Liver (tissue), 9 donors: ENCODE data around the gene PPP2R5B. TPM values are rescaled to one million over a fixed set of nuclear protein-coding genes. Genes with fewer than 3 reads are reported as not detected.

ENCODE experiments used
- DNase-seq: peaks from one replicate; pipeline ENCODE4 v3.0.0-alpha.2; 2017; ENCODE audit warnings: low spot score
- H3K27ac ChIP-seq, 2 donors: one replicate each; pipeline ENCODE4 v1.7.0; 2013; ENCODE audit warnings: inconsistent platforms in 2 of 2, low read length in 2 of 2, control low read depth in 1 of 2, low read depth in 1 of 2, mild to moderate bottlenecking in 1 of 2
- H3K27me3 ChIP-seq, 4 donors: one replicate each; pipeline versions ENCODE4 v1.6.1 to v1.7.0; 2013; ENCODE audit warnings: low read length in 3 of 4, inconsistent platforms in 1 of 4, mild to moderate bottlenecking in 1 of 4, moderate library complexity in 1 of 4; ENCODE audit not compliant: control insufficient read depth in 4 of 4, insufficient read depth in 4 of 4
- H3K36me3 ChIP-seq, 4 donors: one replicate each; pipeline versions ENCODE4 v1.6.1 to v1.7.0; 2013; ENCODE audit warnings: low read length in 3 of 4, mild to moderate bottlenecking in 3 of 4, low read depth in 1 of 4, moderate library complexity in 1 of 4; ENCODE audit not compliant: control insufficient read depth in 4 of 4, insufficient read depth in 3 of 4
- H3K4me1 ChIP-seq, 4 donors: one replicate each; pipeline versions ENCODE4 v1.6.1 to v1.7.0; 2013; ENCODE audit warnings: low read length in 3 of 4, mild to moderate bottlenecking in 3 of 4, moderate library complexity in 1 of 4; ENCODE audit not compliant: control insufficient read depth in 4 of 4, insufficient read depth in 4 of 4
- H3K4me3 ChIP-seq, 3 donors: one replicate each; pipeline versions ENCODE4 v1.6.1 to v1.7.0; 2013; ENCODE audit warnings: low read length in 3 of 3, control low read depth in 1 of 3, low read depth in 1 of 3, mild to moderate bottlenecking in 1 of 3
- H3K9ac ChIP-seq, 2 donors: one replicate each; pipeline ENCODE4 v1.7.0; 2013; ENCODE audit warnings: low read length in 2 of 2, mild to moderate bottlenecking in 2 of 2, moderate library complexity in 2 of 2, control low read depth in 1 of 2, low read depth in 1 of 2
- H3K9me3 ChIP-seq, 4 donors: one replicate each; pipeline versions ENCODE4 v1.6.1 to v1.7.0; 2013; ENCODE audit warnings: low read length in 3 of 4; ENCODE audit not compliant: control insufficient read depth in 4 of 4
- EGR1 ChIP-seq, 2 donors: IDR thresholded peaks; 2 replicates each; pipeline ENCODE4 v1.6.1; 2016 to 2018; ENCODE audit warnings: antibody characterized with exemption in 2 of 2, low read depth in 2 of 2
- FOXA1 ChIP-seq: IDR thresholded peaks from 2 replicates; pipeline ENCODE4 v1.6.1; 2016; ENCODE audit warnings: antibody characterized with exemption
- FOXA2 ChIP-seq: IDR thresholded peaks from 2 replicates; pipeline ENCODE4 v1.6.1; 2016; ENCODE audit warnings: antibody characterized with exemption
- GABPA ChIP-seq, 2 donors: IDR thresholded peaks in 1 of 2; conservative IDR thresholded peaks in 1 of 2; 2 replicates each; pipeline ENCODE4 v1.6.1; 2016; ENCODE audit warnings: antibody characterized with exemption in 2 of 2, mild to moderate bottlenecking in 1 of 2, moderate library complexity in 1 of 2
- HNF4A ChIP-seq, 2 donors: conservative IDR thresholded peaks; 2 replicates each; pipeline ENCODE4 v1.6.1; 2016; ENCODE audit warnings: antibody characterized with exemption in 2 of 2, mild to moderate bottlenecking in 2 of 2
- HNF4G ChIP-seq: IDR thresholded peaks from 2 replicates; pipeline ENCODE4 v1.6.1; 2016; ENCODE audit warnings: antibody characterized with exemption
- JUND ChIP-seq, 2 donors: IDR thresholded peaks; 2 replicates each; pipeline ENCODE4 v1.6.1; 2016; ENCODE audit warnings: antibody characterized with exemption in 2 of 2
- NR2F2 ChIP-seq: IDR thresholded peaks from 2 replicates; pipeline ENCODE4 v1.6.1; 2016; ENCODE audit warnings: antibody characterized with exemption
- RAD21 ChIP-seq, 2 donors: IDR thresholded peaks; 2 replicates each; pipeline ENCODE4 v1.6.1; 2016; ENCODE audit warnings: antibody characterized with exemption in 2 of 2, mild to moderate bottlenecking in 2 of 2
- RXRA ChIP-seq, 2 donors: IDR thresholded peaks; 2 replicates each; pipeline ENCODE4 v1.6.1; 2017 to 2018; ENCODE audit warnings: antibody characterized with exemption in 2 of 2, mild to moderate bottlenecking in 1 of 2
- SP1 ChIP-seq: IDR thresholded peaks from 2 replicates; pipeline ENCODE4 v1.6.1; 2018; ENCODE audit warnings: antibody characterized with exemption, mild to moderate bottlenecking
- TAF1 ChIP-seq: conservative IDR thresholded peaks from 2 replicates; pipeline ENCODE4 v1.6.1; 2016; ENCODE audit warnings: antibody characterized with exemption, mild to moderate bottlenecking
- YY1 ChIP-seq: IDR thresholded peaks from 2 replicates; pipeline ENCODE4 v1.6.1; 2016; ENCODE audit warnings: antibody characterized with exemption, mild to moderate bottlenecking
- ZBTB33 ChIP-seq: IDR thresholded peaks from 2 replicates; pipeline ENCODE4 v1.6.1; 2016; ENCODE audit warnings: antibody characterized with exemption
- WGBS: extraction: QIAGEN DNeasy Blood & Tissue Kit; methylation state at CpG from one replicate; pipeline ENCODE4 v1.1.7; 2013; 5-methylcytosine and 5-hydroxymethylcytosine counted together
- polyA plus RNA-seq, 2 donors: library from polyadenylated mRNA; stranded (reverse) in 1 of 2; unstranded in 1 of 2; fragments of 200-250 nt in 1 of 2; fragments of >200 nt in 1 of 2; fragmentation: Nextera tagmentation in 1 of 2; extraction: Ambion mirVana in 1 of 2; gene quantifications; one replicate each; pipeline versions ENCODE4 v1.2.1 to v1.2.3, GENCODE V29; 2013 to 2015
- total RNA-seq, 2 donors: library from RNA; depleted of rRNA; stranded (reverse); fragments of >200 nt; gene quantifications; one replicate each; pipeline ENCODE4 v1.2.3, GENCODE V29; 2014
- TF ChIP-seq, protein P1 (sequence below): IDR thresholded peaks from 2 replicates; pipeline ENCODE4 v1.6.1; 2016; ENCODE audit warnings: antibody characterized with exemption, mild to moderate bottlenecking
- TF ChIP-seq, protein P2 (sequence below): IDR thresholded peaks from 2 replicates; pipeline ENCODE4 v1.6.1; 2016; ENCODE audit warnings: antibody characterized with exemption
- TF ChIP-seq, protein P3 (sequence below): fragments of 150-350 bp; IDR thresholded peaks from 2 replicates; pipeline ENCODE4 v1.5.1; 2017; ENCODE audit warnings: improper control_type of control experiment, low read depth, low read length; ENCODE audit not compliant: missing input control
- donor health status: healthy.
- donor health status: healthy.
- donor health status: healthy.
- donor health status: healthy.
- donor health status: healthy.

The PPP2R5B gene
- total and polyA plus RNA-seq, 4 donors = 2.9 to 6.6 (median 5.1) TPM

DNA sequence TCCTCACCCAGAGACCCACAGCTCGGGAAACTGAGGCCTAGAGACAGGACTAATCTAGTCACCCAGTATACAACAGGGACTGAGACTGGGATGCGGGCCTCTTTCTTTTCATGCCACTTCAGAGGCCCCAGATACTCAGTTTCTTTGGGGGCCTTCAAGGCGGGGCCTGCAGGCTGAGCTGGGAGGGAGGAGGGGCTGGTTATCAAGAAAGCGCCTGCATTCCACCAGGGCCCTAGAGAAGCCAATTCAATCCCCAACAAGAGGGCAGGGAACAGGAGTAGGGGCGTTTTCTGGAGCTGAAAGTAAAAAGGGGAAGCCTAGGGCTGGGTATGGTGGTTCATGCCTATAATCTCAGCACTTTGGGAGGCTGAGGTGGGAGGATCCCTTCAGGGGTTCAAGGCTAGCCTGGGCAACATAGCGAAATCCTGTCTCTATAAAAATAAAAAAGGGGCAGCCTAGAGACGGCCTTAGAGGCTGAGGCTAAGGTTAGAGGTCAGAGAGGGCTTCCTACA lies 9.1 kb upstream of the PPP2R5B start:
- H3K9ac ChIP-seq = no peak overlapping the region
- no peaks in the 10 kb centered on the region for H3K9me3 ChIP-seq
- peak overlapping the region; percentile 88 to 94 for H3K27ac ChIP-seq
- H3K27me3 ChIP-seq = no peaks in the 10 kb centered on the region
- H3K4me3 ChIP-seq = no peak overlapping the region
- TF ChIP-seq TAF1 = no peak
- no peak for TF ChIP-seq SP1
- TF ChIP-seq EGR1 (IDR thresholded peaks at IDR 0.05; ENCODE audit: low read depth in 2 of 2) = no peak
- TF ChIP-seq, protein P1, sequence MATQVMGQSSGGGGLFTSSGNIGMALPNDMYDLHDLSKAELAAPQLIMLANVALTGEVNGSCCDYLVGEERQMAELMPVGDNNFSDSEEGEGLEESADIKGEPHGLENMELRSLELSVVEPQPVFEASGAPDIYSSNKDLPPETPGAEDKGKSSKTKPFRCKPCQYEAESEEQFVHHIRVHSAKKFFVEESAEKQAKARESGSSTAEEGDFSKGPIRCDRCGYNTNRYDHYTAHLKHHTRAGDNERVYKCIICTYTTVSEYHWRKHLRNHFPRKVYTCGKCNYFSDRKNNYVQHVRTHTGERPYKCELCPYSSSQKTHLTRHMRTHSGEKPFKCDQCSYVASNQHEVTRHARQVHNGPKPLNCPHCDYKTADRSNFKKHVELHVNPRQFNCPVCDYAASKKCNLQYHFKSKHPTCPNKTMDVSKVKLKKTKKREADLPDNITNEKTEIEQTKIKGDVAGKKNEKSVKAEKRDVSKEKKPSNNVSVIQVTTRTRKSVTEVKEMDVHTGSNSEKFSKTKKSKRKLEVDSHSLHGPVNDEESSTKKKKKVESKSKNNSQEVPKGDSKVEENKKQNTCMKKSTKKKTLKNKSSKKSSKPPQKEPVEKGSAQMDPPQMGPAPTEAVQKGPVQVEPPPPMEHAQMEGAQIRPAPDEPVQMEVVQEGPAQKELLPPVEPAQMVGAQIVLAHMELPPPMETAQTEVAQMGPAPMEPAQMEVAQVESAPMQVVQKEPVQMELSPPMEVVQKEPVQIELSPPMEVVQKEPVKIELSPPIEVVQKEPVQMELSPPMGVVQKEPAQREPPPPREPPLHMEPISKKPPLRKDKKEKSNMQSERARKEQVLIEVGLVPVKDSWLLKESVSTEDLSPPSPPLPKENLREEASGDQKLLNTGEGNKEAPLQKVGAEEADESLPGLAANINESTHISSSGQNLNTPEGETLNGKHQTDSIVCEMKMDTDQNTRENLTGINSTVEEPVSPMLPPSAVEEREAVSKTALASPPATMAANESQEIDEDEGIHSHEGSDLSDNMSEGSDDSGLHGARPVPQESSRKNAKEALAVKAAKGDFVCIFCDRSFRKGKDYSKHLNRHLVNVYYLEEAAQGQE = no peak
- TF ChIP-seq FOXA2 = no peak
- no peak for TF ChIP-seq HNF4G
- no peak for TF ChIP-seq HNF4A (conservative IDR thresholded peaks at IDR 0.05)
- no peak for TF ChIP-seq YY1
- TF ChIP-seq FOXA1 = no peak
- TF ChIP-seq, protein P2, sequence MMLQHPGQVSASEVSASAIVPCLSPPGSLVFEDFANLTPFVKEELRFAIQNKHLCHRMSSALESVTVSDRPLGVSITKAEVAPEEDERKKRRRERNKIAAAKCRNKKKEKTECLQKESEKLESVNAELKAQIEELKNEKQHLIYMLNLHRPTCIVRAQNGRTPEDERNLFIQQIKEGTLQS = no peak
- TF ChIP-seq RXRA (IDR thresholded peaks at IDR 0.05) = no peak
- TF ChIP-seq NR2F2 = no peak
- no peak for TF ChIP-seq ZBTB33
- peak; percentile 53 for DNase-seq
- peaks cover 17 to 37% (median 29%) of the 10 kb centered on the region in 4 donors for H3K36me3 ChIP-seq
- WGBS = 82% methylated on average over 7 of the region's 7 CpGs
- H3K4me1 ChIP-seq = peaks cover 11 to 24% (median 17%) of the 10 kb centered on the region in 4 donors

DNA sequence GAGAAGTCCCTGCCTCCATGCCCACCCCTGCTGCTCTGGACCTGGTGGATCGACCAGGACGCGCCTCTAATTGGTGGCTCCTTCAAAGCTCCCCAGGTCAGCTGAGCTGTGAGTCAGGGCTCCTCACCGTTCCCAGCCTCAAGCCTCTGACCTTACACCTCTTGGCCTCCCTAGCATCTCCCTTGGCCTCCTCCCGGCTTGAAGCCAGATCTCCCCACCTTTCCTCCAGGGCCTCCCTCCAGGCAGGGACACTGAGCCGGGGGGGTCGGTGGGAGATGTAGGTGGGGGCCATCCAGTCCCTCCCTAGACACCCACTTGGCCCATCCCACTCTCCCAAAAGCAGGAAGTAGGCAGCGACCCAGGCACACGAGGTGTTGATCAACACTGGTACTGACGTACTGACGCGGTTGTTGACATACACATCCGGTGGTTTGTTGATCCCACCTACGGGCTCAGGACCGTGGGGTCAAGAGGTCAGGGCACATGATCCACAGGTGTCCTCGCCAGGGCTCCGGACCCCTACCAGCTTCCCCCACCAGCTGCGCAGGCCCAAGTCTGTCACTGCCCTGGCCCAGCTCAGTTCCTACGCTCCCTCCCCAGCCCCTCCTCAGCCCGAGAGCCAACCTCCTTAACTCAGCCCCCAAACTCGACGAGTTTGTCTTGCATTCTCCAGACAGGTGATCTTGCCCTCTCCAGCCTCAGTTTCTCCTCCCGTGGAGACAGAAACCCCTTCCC lies 8.3 kb upstream of the PPP2R5B start:
- WGBS = 10% methylated on average over 23 of the region's 23 CpGs
- Histone ChIP-seq H3K9me3 (no peaks in the 10 kb centered on the region), H3K27me3 (no peaks in the 10 kb centered on the region), H3K4me3 (peak overlapping the region; percentile 64 to 96 (median 83)), H3K4me1 (peaks cover 11 to 24% (median 17%) of the 10 kb centered on the region in 4 donors), H3K36me3 (peaks cover 14 to 29% (median 22%) of the 10 kb centered on the region in 4 donors), H3K27ac (peak overlapping the region; percentile 88 to 94), H3K9ac (peak overlapping the region; percentile 86 to 100)
- TF ChIP-seq, protein P1 = no peak
- TF ChIP-seq FOXA2 = no peak
- peak; percentile 10 to 47 for TF ChIP-seq HNF4A (conservative IDR thresholded peaks at IDR 0.05)
- TF ChIP-seq RXRA (IDR thresholded peaks at IDR 0.05) = peak; percentile 58 to 82
- TF ChIP-seq NR2F2 = peak; percentile 88
- no peak for TF ChIP-seq JUND (IDR thresholded peaks at IDR 0.05)
- TF ChIP-seq, protein P3, sequence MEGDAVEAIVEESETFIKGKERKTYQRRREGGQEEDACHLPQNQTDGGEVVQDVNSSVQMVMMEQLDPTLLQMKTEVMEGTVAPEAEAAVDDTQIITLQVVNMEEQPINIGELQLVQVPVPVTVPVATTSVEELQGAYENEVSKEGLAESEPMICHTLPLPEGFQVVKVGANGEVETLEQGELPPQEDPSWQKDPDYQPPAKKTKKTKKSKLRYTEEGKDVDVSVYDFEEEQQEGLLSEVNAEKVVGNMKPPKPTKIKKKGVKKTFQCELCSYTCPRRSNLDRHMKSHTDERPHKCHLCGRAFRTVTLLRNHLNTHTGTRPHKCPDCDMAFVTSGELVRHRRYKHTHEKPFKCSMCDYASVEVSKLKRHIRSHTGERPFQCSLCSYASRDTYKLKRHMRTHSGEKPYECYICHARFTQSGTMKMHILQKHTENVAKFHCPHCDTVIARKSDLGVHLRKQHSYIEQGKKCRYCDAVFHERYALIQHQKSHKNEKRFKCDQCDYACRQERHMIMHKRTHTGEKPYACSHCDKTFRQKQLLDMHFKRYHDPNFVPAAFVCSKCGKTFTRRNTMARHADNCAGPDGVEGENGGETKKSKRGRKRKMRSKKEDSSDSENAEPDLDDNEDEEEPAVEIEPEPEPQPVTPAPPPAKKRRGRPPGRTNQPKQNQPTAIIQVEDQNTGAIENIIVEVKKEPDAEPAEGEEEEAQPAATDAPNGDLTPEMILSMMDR = no peak
- no peak for TF ChIP-seq TAF1
- TF ChIP-seq RAD21 (IDR thresholded peaks at IDR 0.05) = no peak
- TF ChIP-seq, protein P2 = no peak
- peak in 1 of 2 donors; percentile 17 for TF ChIP-seq GABPA (IDR thresholded peaks at IDR 0.05 in 1 of 2, conservative IDR thresholded peaks at IDR 0.05 in 1 of 2)
- TF ChIP-seq HNF4G = no peak
- peak; percentile 28 for TF ChIP-seq SP1
- DNase-seq = peak; percentile 53
